Head of caudate nucleus (tissue), 42 donors: Measurements from ENCODE around the gene SERGEF.

Experiments used
- DNase-seq, 42 donors: peaks; one replicate each; pipeline versions ENCODE4 v3.0.0 to v3.0.0-alpha.2; 2020 to 2021; ENCODE audit warnings: mixed read lengths in 7 of 42
- intact Hi-C: fragments of 100-400 bp; cut with DNase I; formaldehyde crosslinking; loops from one replicate; pipeline ENCODE4 v1.15.0; 2022

SERGEF gene

GRCh38 chr11:17750013-17750800 lies 262.6 kb downstream of the SERGEF start:
- DNase-seq, result peak in 7 of 42 donors; percentile 3 to 10 (median 7)
- intact Hi-C loops, result no loop called here

- intact Hi-C loops, result no loop called here
- DNase-seq, result peak in 4 of 42 donors; percentile 2 to 18 (median 11)
Measured at GRCh38 chr11:17748761-17749721, 263.8 kb downstream of the SERGEF start.

- intact Hi-C loops, result no loop called here
Measured at GRCh38 chr11:17748044-17748443, 264.8 kb downstream of the SERGEF start.

GRCh38 chr11:17747131-17747955 lies 265.5 kb downstream of the SERGEF start:
- peak in 2 of 42 donors; percentile 9 to 10 for DNase-seq
- intact Hi-C loops, result no loop called here

More at GRCh38 chr11:17748044-17748443, 264.8 kb downstream of the SERGEF start:
- peak in 2 of 42 donors; percentile 6 to 14 for DNase-seq

- DNase-seq, result peak in 2 of 42 donors; percentile 9 to 10
- intact Hi-C loops, result no loop called here
Measured at GRCh38 chr11:17746096-17746495, 266.8 kb downstream of the SERGEF start.

- intact Hi-C loops, result no loop called here
- peak in 2 of 42 donors; percentile 3 to 13 for DNase-seq
Measured at GRCh38 chr11:17745023-17745772, 267.6 kb downstream of the SERGEF start.

- peak in 3 of 42 donors; percentile 9 to 18 (median 12) for DNase-seq
Measured at GRCh38 chr11:17744151-17744940, 268.5 kb downstream of the SERGEF start.

GRCh38 chr11:17743808-17744119 lies 269.1 kb downstream of the SERGEF start:
- intact Hi-C loops, result no loop called here
- DNase-seq, result peak in 3 of 42 donors; percentile 4 to 13 (median 6)

More at GRCh38 chr11:17744151-17744940, 268.5 kb downstream of the SERGEF start:
- intact Hi-C loops, result no loop called here

- DNase-seq, result peak in 3 of 42 donors; percentile 6 to 7 (median 6)
- intact Hi-C loops, result no loop called here
Measured at GRCh38 chr11:17743026-17743807, 269.6 kb downstream of the SERGEF start.

- DNase-seq, result peak in 1 of 42 donors; percentile 4
- intact Hi-C loops, result no loop called here
Measured at GRCh38 chr11:17742019-17742418, 270.8 kb downstream of the SERGEF start.

GRCh38 chr11:17741487-17741886 lies 271.4 kb downstream of the SERGEF start:
- intact Hi-C loops, result no loop called here
- peak in 2 of 42 donors; percentile 8 to 34 for DNase-seq

GRCh38 chr11:17740649-17741235 lies 272.1 kb downstream of the SERGEF start:
- peak in 2 of 42 donors; percentile 12 to 40 for DNase-seq
- intact Hi-C loops, result no loop called here

- intact Hi-C loops, result loop anchor here (10.0 kb wide), 1 partner anchor 135 kb away; no protein-coding TSS in a partner anchor
- DNase-seq, result peak in 3 of 42 donors; percentile 9 to 38 (median 12)
Measured at GRCh38 chr11:17739945-17740338, 272.9 kb downstream of the SERGEF start.

- intact Hi-C loops, result loop anchor here (10.0 kb wide), 1 partner anchor 134 kb away; no protein-coding TSS in a partner anchor
- peak in 2 of 42 donors; percentile 12 to 40 for DNase-seq
Measured at GRCh38 chr11:17738151-17738973, 274.5 kb downstream of the SERGEF start.
